Gastroesophageal sphincter (tissue), 3 donors: ENCODE data around the gene OVOL2.

ENCODE experiments used
- CTCF ChIP-seq, 4 experiments: fragments of 200-600 bp in 2 of 4; fragments of 450-650 bp in 2 of 4; sonication (generic) in 1 of 4; IDR thresholded peaks; one replicate each; pipeline ENCODE4 v1.5.1; 2017 to 2019; ENCODE audit warnings: antibody characterized with exemption in 4 of 4, mild to moderate bottlenecking in 2 of 4, moderate library complexity in 2 of 4
- EP300 ChIP-seq: sonication (generic); formaldehyde crosslinking; IDR thresholded peaks from one replicate; pipeline ENCODE4 v1.6.1; 2017; ENCODE audit warnings: antibody characterized with exemption, mild to moderate bottlenecking
- POLR2A ChIP-seq, 2 donors: fragments of 450-650 bp; IDR thresholded peaks; one replicate each; pipeline ENCODE4 v1.6.1; 2017; ENCODE audit warnings: antibody characterized with exemption in 2 of 2, mild to moderate bottlenecking in 2 of 2, moderate library complexity in 1 of 2
- POLR2AphosphoS5 ChIP-seq: sonication (generic); formaldehyde crosslinking; IDR thresholded peaks from one replicate; pipeline ENCODE4 v1.6.1; 2017; ENCODE audit warnings: antibody characterized with exemption

DNA sequence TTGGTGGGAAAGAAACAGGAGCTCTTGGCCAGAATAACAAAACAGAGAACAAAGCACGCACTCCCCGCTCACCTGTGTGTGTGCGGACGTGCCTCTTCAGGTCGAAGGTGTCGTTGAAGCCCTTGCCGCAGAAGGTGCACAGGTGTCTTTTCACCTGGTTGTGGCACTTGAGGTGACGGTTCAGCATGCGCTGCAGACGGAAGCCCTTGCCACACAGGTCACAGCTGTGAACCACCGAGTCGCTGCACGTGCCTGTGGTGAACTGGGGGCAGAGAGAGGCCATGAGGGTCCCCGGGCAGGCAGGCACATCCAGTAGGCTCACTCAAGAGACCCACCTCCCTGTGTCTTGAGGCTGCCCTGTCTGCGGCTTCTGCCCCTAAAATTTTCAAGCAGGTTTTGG lies 16.3 kb downstream of the OVOL2 start:
- TF ChIP-seq CTCF (IDR thresholded peaks at IDR 0.05), result no peak
- TF ChIP-seq POLR2A (IDR thresholded peaks at IDR 0.05), result no peak
- TF ChIP-seq EP300, result no peak
- no peak for TF ChIP-seq POLR2AphosphoS5
